Thyroid gland (tissue), 4 donors: Measurements from ENCODE around the gene RANBP17.

Source experiments
- CTCF ChIP-seq, 6 experiments: fragments of 200-600 bp in 3 of 6; fragments of 450-650 bp in 3 of 6; sonication (generic) in 3 of 6; IDR thresholded peaks; one replicate each; pipeline ENCODE4 v1.5.1; 2016 to 2019; ENCODE audit warnings: antibody characterized with exemption in 6 of 6, mild to moderate bottlenecking in 2 of 6, inconsistent platforms in 1 of 6, moderate library complexity in 1 of 6
- POLR2A ChIP-seq, 2 donors: fragments of 450-650 bp; IDR thresholded peaks; one replicate each; pipeline ENCODE4 v1.6.1; 2017; ENCODE audit warnings: antibody characterized with exemption in 2 of 2, mild to moderate bottlenecking in 2 of 2, moderate library complexity in 1 of 2

GRCh38 chr5:170846416-170846815, 15.4 kb upstream of the RANBP17 start:
- TF ChIP-seq CTCF (IDR thresholded peaks at IDR 0.05), result no peak
- TF ChIP-seq POLR2A (IDR thresholded peaks at IDR 0.05), result no peak
